Tibial nerve (tissue), 3 donors: Measurements from ENCODE around the gene CCDC38.

ENCODE experiments used
- CTCF ChIP-seq, 5 experiments: fragments of 200-600 bp in 3 of 5; fragments of 450-650 bp in 2 of 5; sonication (generic) in 3 of 5; IDR thresholded peaks; one replicate each; pipeline ENCODE4 v1.5.1; 2016 to 2019; ENCODE audit warnings: antibody characterized with exemption in 5 of 5, mild to moderate bottlenecking in 3 of 5, moderate library complexity in 2 of 5
- POLR2A ChIP-seq, 2 donors: fragments of 450-650 bp; IDR thresholded peaks; one replicate each; pipeline ENCODE4 v1.6.1; 2017; ENCODE audit warnings: antibody characterized with exemption in 2 of 2, mild to moderate bottlenecking in 2 of 2, moderate library complexity in 2 of 2

- no peak for TF ChIP-seq CTCF (IDR thresholded peaks at IDR 0.05)
- TF ChIP-seq POLR2A (IDR thresholded peaks at IDR 0.05) = no peak
These were observed 34.0 kb upstream of the CCDC38 start for GRCh38 chr12:95976416-95976832.
